Measurements from ENCODE around the gene SYNPO.
A peak's percentile ranks its signal among the peaks of the same experiment; 100 is the strongest.

SYNPO gene

DNA sequence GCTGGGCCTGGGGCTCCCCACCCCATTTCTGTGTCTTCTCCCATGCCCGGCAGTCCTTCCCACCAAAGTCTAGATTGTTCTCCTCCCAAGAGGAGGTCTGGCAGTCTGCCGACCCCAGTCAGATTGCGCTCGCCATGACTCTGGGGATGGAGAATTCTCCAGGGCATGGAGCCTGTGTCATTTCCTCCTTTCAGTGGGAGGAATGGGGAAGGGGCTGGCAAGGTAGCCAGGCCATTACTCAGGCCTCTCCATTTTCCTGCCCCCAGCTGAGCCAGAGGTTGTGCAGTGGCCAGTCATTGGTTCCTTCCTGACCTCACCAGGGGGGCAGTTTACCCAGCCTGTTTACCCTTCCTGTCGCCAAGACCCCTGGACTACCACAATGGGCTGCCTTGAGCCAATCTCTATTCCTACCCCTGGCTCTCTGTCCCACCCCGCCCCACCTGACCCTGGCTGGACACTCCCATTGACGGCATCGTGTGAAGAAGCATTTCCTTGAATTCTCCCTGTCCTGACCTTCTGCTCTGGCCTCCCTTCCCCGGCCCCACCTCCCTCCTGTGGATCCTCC, 628 bp downstream of the SYNPO start:
- no peak for DNase-seq (ENCODE audit: low spot score)

DNA sequence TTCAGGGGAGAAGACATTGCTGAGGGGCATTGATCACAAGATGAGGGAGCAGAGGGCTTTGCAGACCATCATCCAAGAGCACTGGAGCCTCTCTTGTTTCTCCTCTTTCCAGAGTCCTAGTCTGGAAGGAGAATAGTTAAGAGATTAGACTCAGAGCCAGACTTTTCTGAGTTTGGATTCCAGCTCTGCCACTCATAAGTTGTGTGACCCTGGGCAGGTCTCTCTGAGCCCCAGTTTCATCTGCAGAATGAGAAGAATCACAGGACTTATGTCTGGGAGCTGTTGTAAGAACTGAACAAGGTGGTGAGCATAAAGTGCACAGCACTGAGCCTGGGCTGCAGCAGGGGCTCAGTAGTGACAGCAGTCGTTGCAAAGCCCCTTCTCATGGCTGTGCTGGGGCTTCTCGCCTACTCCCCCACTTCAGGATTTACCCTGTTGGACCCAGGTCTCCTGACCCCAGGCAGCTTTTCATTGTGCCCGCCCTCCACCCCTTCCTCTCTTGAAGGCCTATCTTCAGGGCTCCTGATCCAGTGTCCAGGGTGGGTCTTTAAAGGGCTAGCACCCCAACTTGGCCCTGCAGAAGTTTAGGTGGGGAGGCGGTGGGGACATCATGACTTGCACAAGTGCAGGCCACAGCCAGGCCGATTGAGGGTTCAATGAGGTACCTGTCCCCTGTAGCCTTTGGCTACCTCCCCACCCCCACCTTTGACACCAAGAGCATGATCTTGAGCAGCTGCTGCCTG, 1.5 kb downstream of the SYNPO start:
- DNase-seq (ENCODE audit: low spot score) = no peak

DNA sequence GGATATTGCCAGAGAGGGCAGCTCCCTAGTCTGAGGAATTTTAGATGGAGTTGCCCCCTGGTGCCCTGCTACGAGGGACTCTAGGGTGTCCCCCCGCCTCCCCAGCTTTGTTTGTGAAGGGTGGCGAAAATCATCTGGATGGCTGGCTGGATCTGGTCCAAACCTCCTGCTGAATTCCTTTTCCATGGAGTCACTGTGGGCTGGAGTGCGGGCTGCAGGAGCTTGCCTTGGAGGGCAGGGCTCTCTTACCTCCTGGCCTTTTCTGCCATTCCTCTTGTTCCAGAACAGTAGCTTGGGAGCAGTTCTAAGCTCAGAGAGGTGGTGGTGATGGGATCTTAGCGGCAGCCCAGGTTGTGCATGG, 2.1 kb downstream of the SYNPO start:
- DNase-seq (ENCODE audit: low spot score) = peak; percentile 66

DNA sequence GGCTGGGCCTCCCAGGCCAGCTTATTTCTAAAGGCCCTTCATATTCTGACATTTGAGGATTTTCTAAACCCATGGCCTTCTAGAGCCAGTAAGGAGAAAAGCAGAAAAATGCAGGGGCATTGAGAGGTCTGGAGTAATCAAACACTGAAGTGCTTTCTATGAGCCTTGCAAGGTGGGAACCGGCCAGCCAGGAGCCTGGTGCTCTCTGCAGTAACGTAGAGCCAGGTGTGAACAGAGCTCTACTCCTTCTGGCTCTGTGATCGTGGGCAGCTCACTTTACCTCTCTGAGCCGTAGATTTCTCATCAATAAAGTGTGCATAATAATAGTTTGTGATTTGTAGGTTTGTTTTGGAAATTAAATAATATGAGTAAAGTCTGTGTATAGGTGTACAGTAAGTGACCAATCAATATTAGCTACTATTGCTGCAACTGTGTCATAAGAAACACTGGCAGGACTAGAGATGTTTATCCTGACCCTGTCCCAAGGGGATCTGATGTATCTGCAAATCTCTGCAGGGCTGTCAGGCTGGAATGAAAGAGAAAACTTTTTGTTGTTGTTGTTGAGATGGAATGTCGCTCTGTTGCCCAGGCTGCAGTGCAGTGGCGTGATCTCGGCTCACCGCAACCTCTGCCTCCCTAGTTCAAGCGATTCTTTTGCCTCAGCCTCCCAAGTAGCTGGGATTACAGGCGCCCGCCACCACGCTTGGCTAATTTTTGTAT, 2.7 kb downstream of the SYNPO start:
- no peak for DNase-seq (ENCODE audit: low spot score)

DNA sequence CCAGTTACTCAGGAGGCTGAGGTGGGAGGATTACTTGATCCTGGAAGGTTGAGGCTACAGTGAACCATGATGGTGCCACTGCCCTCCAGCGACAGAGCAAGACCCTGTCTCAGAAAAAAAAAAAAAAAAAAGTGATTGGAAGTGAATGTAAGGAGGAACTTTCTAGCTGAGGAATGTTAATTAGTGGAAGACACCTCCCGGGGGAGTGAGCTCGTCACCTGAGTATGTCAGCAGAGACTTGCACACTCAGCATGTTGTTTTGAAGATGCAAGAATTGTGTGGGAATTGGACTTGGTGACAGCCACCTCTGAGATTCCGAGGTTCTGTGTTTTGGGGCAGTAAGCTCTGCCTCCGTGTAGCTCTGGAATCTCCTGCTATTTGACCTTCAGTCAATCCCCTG, 3.6 kb downstream of the SYNPO start:
- DNase-seq (ENCODE audit: low spot score) = no peak

DNA sequence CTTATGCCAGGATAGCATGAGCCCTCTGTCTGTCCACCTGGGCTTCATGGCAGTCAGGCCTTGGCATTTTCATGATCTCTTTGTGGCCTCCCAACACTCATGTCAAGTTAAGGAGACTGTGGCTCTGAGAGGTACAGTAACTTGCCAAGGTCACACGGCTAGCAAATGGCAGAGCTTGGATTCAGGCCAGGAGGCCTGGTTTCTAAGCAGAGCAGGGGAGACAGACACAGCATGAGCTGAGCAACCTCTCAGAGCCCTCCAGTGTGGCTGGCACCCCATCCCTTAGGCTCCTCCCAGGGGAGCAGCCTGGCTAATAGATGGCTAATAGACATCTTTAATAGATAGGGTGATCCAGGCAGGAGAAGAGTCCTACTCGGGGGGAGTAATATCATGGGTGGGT, 4.1 kb downstream of the SYNPO start:
- no peak for DNase-seq (ENCODE audit: low spot score)

DNA sequence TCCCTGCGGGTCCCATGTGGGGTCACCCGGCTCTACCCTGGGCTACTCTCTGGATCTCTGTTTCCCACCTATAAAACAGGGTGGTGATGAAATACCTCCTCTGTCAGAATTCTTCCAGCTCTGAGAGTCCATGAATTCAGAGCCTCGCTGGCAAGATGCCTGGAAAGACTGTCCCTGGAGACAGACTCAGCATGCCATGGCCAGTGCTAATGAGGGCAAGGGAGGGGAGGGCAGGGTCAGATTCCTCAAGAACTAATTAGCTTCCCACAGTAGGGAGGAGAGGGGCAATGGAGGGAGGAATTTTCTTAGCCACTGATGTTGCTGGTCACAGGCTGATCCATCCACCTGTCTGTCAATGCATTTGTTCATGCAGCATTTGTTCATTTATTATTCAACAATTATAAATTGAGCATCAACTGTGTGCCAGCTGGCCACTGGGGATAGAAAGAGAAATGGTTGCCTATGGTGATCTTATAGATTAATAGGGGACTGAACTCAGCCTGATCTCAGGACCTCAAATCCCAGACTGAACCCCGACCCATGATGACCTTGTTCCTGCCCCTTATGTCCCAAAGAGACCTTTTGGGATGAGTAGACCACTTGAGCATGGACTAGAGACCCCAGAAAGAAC, 4.7 kb downstream of the SYNPO start:
- no peak for DNase-seq (ENCODE audit: low spot score)

DNA sequence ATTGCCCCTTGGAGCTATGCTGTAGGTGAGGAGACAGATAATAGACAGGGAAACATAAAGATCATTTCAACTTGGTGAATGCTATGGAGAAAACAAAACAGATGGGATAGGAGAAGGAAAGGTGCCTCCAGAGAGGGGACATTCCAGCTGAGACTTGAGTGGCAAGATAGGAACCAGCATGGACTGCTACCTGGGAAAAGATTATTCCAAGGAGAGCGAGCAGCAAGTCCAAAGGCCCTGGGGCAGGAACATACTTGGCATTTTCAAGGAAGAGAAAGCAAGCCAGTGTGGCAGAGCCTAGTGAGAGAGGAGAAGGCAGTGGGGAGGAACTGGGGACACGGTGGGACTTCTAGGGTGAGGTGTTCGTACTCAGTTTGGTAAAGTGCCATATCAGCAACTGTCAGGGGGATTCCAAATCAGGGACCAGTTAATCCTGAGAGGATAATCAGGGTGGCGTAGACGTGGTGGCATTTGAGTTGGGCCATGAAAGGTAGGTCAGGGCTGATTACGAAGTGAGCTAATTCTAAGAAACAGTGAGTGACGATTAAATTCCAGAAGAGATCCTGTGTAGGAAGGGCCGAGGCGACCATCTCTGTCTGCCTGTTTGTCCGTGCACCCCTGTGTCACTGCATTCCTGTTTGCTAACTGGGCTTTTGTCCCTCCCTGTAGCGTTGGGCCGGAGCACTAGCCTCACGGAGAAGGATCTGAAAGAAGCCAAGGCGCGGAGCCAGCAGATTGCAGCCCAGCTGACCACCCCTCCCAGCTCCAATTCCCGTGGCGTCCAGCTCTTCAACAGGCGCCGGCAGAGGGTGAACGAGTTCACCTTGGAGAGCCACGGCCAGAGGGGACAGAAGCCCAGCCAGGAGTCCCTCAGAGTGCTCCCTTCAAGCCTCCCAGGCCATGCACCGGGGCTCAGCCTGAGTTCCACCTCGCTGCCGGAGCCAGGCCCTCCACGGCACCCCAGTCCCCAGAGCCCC, 7.1 kb downstream of the SYNPO start:
- DNase-seq (ENCODE audit: low spot score) = no peak

DNA sequence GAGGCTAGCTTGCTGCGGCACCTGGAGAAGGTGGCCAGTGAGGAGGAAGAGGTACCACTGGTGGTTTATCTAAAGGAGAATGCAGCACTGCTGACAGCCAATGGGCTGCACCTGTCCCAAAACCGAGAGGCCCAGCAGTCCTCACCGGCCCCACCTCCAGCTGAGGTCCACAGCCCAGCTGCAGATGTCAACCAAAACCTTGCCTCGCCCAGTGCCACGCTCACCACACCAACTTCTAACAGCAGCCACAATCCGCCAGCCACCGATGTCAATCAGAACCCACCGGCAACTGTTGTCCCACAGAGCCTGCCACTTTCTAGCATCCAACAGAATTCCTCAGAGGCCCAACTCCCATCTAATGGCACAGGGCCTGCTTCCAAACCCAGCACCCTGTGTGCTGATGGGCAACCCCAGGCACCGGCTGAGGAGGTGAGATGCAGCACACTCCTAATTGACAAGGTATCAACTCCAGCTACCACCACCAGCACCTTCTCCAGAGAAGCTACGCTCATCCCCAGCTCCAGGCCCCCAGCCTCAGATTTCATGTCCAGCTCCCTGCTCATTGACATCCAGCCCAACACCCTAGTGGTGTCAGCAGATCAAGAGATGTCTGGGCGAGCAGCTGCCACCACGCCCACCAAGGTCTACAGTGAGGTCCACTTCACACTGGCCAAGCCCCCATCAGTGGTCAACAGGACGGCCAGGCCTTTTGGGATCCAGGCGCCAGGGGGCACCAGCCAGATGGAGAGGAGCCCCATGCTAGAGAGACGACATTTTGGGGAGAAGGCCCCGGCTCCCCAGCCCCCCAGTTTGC, 8.0 kb downstream of the SYNPO start:
- no peak for DNase-seq (ENCODE audit: low spot score)

DNA sequence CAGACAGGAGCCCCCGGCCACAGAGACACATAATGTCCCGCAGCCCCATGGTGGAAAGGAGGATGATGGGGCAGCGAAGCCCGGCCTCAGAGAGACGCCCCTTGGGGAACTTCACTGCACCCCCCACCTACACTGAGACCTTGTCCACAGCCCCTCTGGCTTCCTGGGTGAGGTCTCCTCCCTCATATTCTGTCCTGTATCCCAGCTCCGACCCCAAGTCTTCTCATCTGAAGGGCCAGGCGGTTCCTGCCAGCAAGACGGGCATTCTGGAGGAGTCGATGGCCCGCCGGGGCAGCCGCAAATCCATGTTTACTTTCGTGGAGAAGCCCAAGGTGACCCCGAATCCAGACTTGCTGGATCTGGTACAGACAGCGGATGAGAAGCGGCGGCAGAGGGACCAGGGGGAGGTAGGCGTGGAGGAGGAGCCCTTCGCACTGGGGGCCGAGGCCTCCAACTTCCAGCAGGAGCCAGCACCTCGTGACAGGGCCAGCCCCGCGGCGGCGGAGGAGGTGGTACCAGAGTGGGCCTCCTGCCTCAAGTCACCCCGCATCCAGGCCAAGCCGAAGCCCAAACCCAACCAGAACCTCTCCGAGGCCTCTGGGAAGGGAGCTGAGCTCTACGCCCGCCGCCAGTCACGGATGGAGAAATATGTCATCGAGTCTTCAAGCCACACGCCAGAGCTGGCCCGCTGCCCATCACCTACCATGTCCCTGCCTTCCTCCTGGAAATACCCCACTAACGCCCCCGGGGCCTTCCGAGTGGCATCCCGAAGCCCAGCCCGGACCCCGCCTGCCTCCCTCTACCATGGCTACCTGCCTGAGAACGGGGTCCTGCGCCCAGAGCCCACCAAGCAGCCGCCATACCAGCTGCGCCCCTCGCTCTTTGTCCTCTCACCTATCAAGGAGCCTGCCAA, 8.9 kb downstream of the SYNPO start:
- DNase-seq (ENCODE audit: low spot score) = no peak

DNA sequence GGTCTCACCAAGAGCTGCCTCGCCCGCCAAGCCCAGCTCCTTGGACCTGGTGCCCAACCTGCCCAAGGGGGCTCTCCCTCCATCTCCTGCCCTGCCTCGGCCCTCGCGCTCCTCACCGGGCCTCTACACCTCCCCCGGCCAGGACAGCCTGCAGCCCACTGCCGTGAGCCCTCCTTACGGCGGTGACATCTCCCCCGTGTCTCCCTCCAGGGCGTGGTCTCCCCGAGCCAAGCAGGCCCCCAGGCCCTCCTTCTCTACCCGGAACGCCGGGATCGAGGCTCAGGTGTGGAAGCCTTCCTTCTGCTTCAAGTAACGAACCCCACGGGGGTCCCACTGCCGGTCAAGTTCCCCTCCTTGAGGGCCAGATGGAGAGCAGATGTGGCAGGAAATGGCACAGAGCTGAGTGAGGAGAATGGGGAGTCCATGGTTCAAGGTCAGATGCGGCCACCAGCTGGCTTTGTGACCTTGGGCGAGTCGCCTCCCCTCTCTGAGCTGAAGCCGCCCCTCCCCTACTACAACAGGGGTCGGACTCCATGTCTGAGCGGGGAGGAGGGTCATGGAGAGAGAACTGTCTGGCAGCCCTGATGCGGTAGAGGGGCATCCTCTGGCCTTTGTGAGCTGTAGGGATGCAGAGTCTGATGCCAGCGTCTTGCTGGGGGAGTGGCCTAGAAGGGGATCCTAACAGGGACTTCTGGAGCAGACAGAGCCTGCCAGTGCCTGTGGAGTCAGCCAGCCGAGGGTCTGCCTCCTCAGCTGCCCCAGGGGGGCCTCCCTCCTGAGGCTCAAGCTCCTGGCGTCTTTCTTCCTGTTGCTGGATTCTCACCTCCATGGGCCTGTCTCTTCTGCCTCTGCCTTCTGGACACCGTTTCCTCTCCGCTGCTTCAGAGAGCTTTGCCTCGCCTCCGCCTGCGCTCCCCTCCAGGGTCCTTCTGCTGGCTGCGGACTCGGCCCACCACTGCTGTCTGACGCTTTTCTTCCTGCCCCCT, 9.9 kb downstream of the SYNPO start:
- DNase-seq (ENCODE audit: low spot score) = no peak

DNA sequence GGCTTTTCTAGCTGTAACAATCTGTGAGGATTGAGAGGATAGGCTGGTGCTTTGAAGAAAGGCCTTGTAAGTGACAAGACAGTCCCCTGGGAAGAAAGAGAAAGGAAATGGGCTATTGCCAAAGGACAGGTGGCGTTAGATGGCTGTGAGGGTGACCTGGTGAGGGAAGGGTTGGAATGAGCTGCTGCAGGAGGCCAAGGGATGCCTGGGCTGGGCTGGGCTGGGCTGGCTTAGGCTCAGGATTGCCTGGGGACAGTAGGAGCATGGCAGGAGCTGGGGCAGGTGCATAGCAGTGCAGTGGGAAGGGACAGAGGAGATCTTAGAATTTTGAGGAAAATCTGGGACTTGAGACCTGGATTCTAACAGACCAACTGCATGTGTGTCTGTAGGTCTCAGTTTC, 10.9 kb downstream of the SYNPO start:
- DNase-seq (ENCODE audit: low spot score) = no peak

DNA sequence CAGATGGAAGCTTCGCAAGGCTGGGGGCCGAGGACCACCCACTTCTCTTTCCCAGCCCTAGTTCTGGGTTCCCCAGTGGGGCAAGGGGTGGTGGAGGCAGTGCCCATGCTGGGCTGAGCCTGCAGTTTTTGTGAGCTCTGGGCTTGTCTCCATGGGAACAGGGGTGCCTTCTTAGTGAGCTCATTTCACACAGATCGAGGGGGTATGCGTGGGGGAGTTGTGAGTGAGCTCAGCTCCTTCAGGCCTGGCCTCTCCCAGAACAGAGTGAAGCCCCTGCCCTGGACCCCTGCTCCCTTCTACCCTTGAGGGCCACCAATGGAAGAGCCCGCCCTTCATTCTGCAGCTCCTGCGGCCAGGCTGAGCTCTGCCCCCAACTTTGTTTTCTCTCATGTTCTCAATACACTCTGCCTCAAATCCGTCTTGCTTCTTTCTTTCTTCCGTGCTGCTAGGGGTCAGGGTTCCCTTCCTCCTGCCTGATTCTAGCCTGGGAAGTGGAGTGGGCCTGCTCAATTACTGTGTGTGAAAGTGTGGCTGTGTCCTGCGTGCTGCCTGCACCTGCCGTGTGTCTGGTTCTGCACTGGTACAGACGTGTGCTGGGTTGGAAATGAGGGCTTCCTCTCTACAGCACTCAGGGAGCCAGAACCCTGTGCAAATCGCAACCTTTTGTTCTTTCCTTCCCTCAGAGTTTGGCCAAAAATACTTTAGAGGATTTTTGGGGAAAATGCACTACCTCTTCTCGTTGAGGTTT, 11.6 kb downstream of the SYNPO start:
- no peak for DNase-seq (ENCODE audit: low spot score)

DNA sequence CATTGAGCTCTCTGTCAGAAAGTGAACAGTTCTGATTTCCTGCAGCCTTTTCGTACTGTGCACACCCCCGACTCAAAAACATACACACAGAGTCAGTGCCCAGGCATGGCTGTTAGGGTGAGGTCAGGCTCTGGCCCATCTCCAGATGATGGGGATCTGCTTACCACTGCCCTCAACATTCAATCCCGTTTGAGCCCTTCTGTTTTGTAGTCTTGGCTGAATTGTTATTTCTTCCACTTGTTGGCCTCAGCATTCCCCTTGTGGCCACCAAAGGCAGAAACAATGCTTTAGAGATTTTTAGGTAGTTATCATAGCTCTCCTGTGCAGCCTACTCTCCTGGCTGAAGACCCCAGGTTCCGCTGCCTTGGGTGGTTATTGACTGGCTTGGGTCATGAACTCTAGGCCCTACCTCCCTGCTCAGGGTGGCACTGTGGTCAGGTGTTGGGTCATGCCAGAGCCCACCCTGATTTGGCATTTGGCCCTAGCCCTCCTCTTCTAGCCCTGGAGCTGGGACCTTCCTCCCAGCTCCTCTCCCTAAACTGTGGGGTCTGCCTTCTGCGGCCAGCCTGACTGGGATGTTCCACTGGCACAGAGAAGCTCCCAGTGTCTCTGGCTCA, 12.8 kb downstream of the SYNPO start:
- DNase-seq (ENCODE audit: low spot score) = no peak

DNA sequence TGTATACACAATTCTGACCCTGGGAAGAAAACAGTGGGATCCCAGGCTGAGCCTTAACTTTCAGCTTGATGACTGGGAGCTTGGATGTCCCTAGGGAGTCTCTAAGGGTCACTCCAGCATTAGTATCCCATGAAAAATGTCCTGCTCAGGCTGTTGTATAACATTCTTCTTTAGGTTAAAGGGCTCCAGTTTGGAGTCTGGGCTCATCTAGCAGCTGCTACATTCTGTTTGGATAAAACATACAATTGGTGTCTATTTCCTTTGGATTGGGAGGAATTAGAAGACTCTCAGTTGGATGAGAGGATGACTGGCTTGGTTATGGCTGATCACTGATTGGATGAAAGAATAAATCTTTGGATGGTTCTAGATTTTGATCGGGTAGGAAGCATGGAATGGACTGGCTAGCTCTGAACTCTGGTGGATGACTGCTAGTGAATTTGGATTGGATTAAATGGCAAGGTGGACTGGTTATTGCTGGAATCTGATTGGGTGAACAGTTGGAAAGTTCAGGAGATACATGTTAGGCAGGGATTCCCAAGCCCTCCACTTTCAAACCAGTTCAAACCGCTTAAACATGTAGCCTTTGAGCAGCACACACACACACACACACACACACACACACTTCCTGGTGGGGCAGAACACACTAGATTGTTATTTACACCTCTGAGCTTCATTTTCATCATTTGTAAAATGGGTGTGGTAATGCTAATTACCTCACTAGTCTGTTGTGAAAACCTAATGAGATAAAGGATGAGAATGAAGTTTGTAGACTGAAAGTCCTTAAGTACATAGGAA, 13.5 kb downstream of the SYNPO start:
- no peak for DNase-seq (ENCODE audit: low spot score)

DNA sequence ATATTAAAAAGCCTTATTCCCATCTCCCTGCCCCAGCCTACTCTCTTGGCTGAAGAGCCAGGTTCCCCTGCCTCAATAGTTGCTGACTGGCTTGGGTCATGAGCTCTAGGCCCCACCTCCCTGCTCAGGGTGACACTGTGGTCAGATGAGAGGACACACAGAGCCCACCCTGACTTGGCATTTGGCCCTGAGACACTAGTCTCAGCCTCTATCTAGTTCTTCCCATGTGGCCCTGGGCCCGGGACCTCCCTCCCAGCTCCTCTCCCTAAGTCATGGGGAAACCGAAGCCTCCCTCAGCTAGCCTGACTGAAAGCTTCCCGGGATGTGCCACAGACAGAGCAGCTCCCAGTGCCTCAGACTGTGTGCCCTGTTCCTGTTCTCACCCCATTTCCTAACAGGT, 14.8 kb downstream of the SYNPO start:
- no peak for DNase-seq (ENCODE audit: low spot score)
